Activated naive CD8-positive, alpha-beta T cell treated with anti-CD3 and anti-CD28 coated beads, Interleukin-2, amount 50 U/mL, for 24 hours (primary cell): ENCODE results near the gene IRX5.

ENCODE experiments used
- ATAC-seq: fragments of 150-1000 bp; cut with Tn5 transposase; one replicate; pipeline ENCODE4 v1.10.0; 2021
- DNase-seq: peaks from one replicate; pipeline ENCODE4 v3.0.0; 2021
- H3K27ac Mint-ChIP-seq: one replicate; pipeline ENCODE4 v1.8.0; 2021; ENCODE audit warnings: mild to moderate bottlenecking, mixed read lengths
- H3K27me3 Mint-ChIP-seq: one replicate; pipeline ENCODE4 v1.8.0; 2021; ENCODE audit warnings: mixed read lengths
- H3K36me3 Mint-ChIP-seq: one replicate; pipeline ENCODE4 v1.8.0; 2021; ENCODE audit warnings: low read depth, mixed read lengths
- H3K4me1 Mint-ChIP-seq: one replicate; pipeline ENCODE4 v1.8.0; 2021; ENCODE audit warnings: mixed read lengths
- H3K4me3 Mint-ChIP-seq: one replicate; pipeline ENCODE4 v1.8.0; 2021; ENCODE audit warnings: mild to moderate bottlenecking, moderate library complexity, mixed read lengths
- H3K9me3 Mint-ChIP-seq: one replicate; pipeline ENCODE4 v1.8.0; 2021; ENCODE audit warnings: mixed read lengths

The IRX5 gene

DNA sequence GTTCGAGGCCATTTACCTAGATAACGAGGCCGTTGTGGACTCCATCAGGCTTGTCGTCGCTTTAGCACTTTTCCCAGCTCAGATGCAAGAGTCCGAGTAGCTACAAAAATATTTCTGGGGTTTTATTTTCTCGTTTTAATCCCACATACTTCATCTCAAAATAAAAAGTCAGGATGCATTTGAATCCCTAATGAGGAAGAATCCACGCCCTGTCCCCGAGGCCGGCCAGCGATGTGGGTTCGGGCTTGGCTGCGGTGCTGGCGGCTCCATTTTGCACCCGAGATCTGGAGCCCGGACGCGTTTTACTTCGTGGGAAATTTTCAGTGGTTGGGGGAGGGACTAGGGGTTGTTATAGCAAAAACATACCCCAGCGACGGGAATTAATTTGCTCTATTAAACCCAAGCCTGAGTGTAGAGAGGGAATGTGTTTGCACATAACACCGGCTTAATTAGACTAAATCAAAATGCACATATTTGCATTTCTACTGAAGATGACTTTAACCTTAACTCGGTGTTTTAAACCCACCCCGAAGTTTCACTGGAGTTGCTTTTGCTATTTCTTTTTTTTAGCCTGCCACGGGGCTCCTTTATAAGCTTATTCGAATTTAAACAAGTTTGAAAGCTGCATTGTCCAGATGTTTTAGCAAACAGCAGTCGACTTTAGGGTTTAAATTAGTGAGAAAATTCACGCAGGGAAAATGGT is 4.8 kb downstream of the IRX5 start:
- no peak for ATAC-seq
- peaks cover 84% of the 10 kb centered on the region for H3K27me3 Mint-ChIP-seq
- H3K36me3 Mint-ChIP-seq, result no peaks in the 10 kb centered on the region
- DNase-seq, result no peak
- H3K4me3 Mint-ChIP-seq, result no peak overlapping the region
- H3K4me1 Mint-ChIP-seq, result peaks cover 25% of the 10 kb centered on the region
- H3K27ac Mint-ChIP-seq, result no peak overlapping the region
- H3K9me3 Mint-ChIP-seq, result no peaks in the 10 kb centered on the region

DNA sequence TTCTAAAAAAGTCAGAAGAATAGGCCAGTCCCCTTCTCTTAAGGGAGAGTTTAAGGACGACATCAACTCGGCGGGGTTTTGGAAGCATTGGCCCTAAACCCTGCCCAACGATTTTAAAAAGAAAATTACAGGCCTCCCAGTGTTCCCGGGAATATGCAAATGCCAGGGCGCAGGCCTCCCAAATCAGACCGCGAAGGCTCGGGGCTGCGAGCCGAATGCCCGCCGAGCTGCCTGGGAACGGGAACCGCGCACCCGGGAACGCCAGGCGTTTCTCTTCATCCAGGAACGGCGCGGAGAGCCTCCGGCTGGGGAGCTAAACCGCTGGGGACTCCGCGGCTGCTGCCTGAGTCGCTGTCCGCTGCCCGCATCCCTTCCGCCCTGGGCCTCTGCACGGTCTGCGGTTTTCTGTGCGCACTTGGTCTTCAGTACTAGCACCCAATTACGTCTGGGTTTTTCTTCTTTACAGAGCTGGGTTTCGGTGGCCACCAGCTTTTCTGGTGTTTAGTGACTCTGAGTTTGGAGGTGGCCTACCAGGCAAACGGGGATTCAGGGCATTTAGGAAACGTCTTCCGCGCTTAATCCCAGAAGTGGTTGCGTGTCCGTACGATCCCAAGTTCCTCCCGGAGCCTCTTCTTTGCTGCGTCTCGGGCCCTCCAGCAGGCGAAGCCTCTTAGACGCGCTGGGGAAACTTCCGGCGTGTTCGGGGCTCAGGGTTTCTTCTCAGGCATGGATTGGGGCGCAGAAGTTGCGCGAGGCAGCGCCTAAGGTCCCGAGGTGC is 5.7 kb downstream of the IRX5 start:
- Mint-ChIP-seq H3K9me3 (no peaks in the 10 kb centered on the region), H3K36me3 (no peaks in the 10 kb centered on the region), H3K4me3 (peak overlapping the region; percentile 42), H3K27ac (no peak overlapping the region), H3K4me1 (peaks cover 24% of the 10 kb centered on the region), H3K27me3 (peaks cover 90% of the 10 kb centered on the region)
- no peak for ATAC-seq
- DNase-seq, result no peak

DNA sequence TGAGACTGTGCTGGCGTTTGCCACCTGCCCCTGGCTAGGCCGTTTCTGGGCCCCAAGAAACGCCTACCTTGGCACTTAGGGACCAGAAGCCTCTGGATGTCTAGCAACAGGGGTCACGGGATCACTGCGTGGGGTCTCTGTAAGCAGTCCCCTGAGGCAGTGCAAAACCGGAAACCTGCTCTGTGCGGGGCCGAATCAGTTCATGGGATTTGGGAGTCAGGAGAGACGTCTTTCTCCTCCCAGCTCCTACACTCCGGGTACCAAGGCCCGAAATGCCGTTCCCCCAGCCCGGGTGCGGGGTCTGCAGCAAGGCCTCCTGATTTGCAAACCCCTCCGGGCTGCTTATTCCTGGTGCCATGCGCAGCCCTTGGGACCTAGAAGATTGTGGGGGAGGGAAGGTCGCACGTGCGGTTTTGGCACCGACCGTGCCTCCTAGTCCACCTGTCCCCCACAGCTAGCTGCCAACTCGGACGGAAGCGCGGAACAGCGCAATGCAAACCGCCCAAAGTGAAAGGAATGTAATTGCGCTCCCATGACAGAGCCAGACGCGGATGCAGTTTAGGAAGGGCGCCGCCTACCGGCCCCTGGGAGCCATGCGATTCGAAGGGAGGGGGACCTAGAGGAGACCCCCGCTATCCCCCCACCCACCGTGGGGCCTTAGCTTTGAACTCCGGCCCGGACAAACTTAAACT is 6.5 kb downstream of the IRX5 start:
- peaks cover 19% of the 10 kb centered on the region for H3K4me1 Mint-ChIP-seq
- no peak overlapping the region for H3K27ac Mint-ChIP-seq
- DNase-seq (no peak), ATAC-seq (no peak)
- no peaks in the 10 kb centered on the region for H3K36me3 Mint-ChIP-seq
- no peak overlapping the region for H3K4me3 Mint-ChIP-seq
- H3K9me3 Mint-ChIP-seq, result no peaks in the 10 kb centered on the region
- peaks cover 90% of the 10 kb centered on the region for H3K27me3 Mint-ChIP-seq

DNA sequence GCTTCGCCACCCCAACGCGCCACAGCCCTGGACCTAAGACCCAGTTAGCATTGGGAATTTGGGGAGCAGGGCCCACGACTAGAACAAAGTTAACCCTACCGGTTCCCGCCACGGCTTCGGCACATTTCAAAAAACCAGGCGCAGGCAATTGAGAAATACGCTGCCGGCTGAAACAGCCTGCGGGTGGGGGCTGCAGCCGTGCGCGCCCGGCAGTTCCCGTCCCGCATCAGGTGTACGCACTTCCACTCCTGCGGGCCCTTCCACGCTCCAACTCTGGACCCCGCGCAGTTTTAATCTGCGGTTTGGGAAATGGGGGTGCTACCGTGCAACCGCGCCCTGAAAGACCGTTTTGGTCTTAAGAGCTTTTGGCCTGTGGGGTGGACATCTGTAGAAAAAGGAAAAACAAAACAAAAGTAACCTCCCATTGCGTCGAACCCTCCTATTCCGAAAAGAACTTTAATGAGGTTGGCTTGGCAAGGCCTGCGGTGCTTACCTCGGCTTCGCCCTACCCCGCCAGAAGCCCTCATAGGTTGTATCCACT is 7.1 kb downstream of the IRX5 start:
- DNase-seq, result no peak
- Mint-ChIP-seq H3K27me3 (peaks cover 88% of the 10 kb centered on the region), H3K27ac (no peak overlapping the region), H3K4me1 (peaks cover 14% of the 10 kb centered on the region), H3K9me3 (no peaks in the 10 kb centered on the region), H3K4me3 (no peak overlapping the region), H3K36me3 (no peaks in the 10 kb centered on the region)
- ATAC-seq, result no peak

DNA sequence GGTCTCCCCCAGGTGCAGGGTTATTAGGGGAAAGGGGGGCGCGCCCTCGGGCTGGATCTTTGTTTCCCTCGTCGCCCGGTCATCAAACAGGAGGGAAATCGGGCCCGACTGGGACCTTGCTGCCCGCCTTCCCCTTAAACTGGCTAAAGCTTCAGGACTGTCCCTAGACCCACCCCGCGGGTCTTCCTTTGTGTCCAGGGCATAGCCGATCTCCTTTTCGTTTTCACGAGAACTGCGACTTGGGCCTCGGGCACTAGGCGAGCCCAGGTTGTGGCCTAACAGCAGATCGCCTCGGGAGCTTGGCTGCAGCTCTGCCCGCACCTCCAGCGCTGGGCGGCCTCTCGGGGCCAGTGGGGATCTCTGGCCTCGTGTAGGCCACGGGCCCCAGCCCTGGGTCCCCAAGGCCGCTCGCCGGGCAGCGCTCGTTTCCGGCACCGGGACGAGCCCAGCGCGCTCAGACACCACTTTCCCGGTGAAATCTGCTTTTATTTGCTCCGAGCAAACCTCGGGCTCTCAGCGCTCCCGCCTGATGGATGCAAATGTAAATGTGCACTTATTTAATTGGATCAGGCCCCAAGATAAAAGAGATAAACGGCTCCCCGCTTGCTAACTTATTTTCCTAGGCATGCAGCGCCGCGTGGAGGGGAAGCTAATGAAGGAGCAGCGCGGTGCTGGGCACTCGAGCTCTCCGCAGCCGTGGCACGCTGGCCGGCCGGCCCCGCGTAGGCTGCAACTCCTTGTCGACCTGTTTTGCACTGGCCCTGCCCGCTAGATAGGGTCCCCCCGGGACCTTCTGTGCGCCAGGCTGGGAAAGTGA is 7.8 kb downstream of the IRX5 start:
- Mint-ChIP-seq H3K4me3 (no peak overlapping the region), H3K27ac (no peak overlapping the region)
- no peak for DNase-seq

DNA sequence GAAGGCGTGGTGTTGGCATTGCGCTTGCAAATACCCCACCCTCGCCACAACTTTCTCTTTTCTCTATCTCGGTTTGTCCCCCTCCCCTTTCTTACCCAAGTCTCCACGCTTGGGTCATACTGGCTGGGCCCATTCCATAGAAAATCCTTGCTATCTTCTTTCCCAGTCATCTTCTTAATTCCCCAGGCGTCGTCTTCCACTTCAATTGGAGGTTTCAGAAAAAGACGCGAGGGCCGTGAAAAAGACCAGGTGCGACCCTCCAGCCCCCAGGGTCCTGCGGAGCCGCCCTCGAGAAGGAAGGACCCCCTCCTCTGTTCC is 8.3 kb downstream of the IRX5 start:
- no peak for DNase-seq

More for the DNA sequence above, 7.8 kb downstream of the IRX5 start:
- Mint-ChIP-seq H3K36me3 (no peaks in the 10 kb centered on the region), H3K4me1 (peaks cover 14% of the 10 kb centered on the region), H3K9me3 (no peaks in the 10 kb centered on the region), H3K27me3 (peaks cover 92% of the 10 kb centered on the region)
- no peak for ATAC-seq

DNA sequence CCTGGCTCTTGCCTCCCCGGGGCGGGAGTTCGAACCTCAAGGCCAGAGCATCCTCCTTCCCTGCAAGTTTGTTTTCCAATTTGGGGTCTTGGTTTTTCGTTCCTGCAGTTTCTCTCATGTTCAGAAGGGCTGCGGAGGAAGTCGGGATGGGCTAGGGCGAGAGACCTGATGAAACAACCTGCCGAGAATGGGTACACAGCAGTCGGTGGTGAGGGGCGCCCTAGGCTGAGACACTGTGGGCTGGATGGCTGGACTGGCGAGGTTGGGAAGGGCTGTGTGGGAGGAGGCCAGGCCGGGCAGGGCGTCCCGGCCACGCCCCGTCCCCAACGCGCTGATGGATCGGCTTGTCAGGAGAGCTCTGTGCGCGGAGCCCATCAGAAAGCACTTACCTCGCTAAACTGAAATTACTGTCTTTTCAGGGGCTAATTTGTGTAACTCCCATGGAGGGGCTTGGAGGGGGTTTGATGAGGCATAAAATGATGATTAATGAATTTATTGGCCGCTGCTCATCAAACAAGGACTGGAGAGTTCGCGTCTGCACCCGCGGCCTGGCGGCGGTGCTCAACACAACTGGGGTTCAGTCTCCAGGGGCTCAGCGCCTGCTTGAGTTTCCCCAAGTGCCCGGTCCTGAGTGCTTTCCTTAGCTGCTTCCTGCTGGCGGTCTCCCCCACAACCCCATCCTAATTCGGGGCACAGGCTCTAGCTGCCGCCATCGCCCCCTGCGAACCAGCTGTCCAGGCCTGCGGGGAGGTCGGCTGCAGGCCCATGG is 9.0 kb downstream of the IRX5 start:
- DNase-seq (no peak), ATAC-seq (no peak)
- Mint-ChIP-seq H3K4me3 (no peak overlapping the region), H3K27ac (no peak overlapping the region), H3K9me3 (no peaks in the 10 kb centered on the region), H3K36me3 (no peaks in the 10 kb centered on the region), H3K4me1 (peaks cover 14% of the 10 kb centered on the region), H3K27me3 (peaks cover 87% of the 10 kb centered on the region)

More for the DNA sequence above, 8.3 kb downstream of the IRX5 start:
- Mint-ChIP-seq H3K4me3 (no peak overlapping the region), H3K9me3 (no peaks in the 10 kb centered on the region), H3K27me3 (peaks cover 93% of the 10 kb centered on the region), H3K27ac (no peak overlapping the region), H3K36me3 (no peaks in the 10 kb centered on the region), H3K4me1 (peaks cover 14% of the 10 kb centered on the region)
- no peak for ATAC-seq

DNA sequence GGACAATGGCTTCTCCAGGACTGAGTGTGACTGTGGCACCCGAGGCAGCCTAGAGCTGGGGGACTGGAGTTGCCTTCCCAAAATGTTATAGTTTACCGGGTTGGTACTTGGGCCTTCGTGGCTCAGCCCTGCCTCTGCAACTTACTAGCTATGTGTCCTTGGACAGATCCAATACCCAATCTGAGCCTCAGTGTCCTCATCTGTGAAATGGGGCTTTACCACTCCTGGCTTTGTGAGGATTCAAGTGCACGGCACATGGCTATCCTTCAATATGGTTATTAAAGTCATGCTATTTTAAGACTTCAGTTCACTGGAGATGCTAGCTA is 9.6 kb downstream of the IRX5 start:
- Mint-ChIP-seq H3K4me1 (peaks cover 14% of the 10 kb centered on the region), H3K27me3 (peaks cover 84% of the 10 kb centered on the region), H3K9me3 (no peaks in the 10 kb centered on the region), H3K36me3 (no peaks in the 10 kb centered on the region), H3K27ac (no peak overlapping the region), H3K4me3 (no peak overlapping the region)
- peak; percentile 20 for ATAC-seq
- DNase-seq, result no peak

DNA sequence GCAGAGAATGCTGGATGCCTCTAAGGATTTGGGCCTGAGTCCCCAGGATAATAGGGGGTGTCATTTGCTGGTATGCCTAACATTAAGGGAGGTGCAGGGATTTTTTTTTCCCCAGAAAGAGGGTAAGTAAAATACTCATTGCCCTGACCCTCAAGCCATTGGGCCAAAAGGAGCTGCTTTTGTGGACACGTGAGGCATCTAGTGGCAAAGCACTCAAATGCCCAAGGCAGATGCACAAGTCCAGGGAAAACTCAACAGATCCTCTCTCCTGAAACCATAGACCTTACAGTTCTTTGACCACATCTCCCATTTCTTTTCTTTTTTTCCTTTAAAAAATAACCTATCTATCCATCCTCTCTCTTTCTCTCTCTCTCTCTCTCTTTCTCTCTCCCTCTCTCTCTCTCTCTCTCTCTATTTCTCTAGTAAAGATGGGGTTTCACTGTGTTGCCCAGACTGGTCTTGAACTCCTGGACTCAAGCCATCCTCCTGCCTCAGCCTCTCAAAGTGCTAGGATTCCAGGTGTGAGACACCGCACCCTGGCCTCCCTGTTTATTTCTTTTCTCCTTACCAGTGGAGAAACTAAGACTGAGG is 11.8 kb downstream of the IRX5 start:
- no peak for DNase-seq
- Mint-ChIP-seq H3K27ac (no peak overlapping the region), H3K4me3 (no peak overlapping the region), H3K4me1 (peaks cover 6% of the 10 kb centered on the region), H3K27me3 (peaks cover 74% of the 10 kb centered on the region), H3K9me3 (no peaks in the 10 kb centered on the region), H3K36me3 (no peaks in the 10 kb centered on the region)
- no peak for ATAC-seq

DNA sequence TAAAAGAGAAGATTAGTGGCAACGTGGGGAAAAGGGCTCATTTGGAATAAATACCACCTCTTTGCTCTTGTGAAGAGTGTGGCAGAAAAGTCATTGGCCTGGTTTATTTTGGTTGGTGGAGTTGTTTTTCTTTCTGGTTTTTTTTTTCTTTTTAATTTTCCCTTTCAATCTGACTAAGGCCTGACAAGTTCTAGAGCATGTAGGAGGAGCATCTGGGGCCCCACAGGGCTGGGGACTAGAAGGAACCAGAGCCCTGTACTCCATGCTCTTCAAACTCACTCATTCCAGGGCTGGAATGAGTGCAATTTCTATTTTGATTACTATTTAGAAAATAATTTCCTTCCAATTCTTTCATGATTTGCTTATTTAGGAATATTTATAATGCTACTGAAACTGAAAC is 13.3 kb downstream of the IRX5 start:
- ATAC-seq, result no peak
- Mint-ChIP-seq H3K27me3 (peaks cover 66% of the 10 kb centered on the region), H3K27ac (no peak overlapping the region), H3K9me3 (no peaks in the 10 kb centered on the region), H3K4me3 (no peak overlapping the region), H3K36me3 (no peaks in the 10 kb centered on the region), H3K4me1 (no peaks in the 10 kb centered on the region)
- no peak for DNase-seq

DNA sequence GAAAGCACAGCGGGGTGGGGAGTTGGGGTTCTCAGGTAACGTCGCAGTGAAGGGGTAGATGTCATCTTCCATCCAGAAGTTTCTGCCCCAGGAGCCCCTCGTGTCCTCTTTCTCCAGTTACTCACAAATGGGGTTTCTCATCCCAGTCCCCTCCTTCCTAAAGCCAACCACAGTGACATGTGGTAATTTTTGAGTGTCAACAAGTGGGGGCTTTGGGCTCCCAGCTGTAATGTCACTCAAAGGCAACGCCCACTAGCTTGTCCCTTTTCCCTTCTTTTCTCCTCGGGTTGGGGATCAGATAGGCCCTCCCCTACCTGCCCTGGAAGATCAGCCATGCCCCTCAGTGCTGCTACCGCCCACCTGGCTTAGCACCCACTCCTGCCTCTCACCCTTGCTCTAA is 14.4 kb downstream of the IRX5 start:
- Mint-ChIP-seq H3K4me3 (no peak overlapping the region), H3K4me1 (no peaks in the 10 kb centered on the region), H3K36me3 (no peaks in the 10 kb centered on the region), H3K27ac (no peak overlapping the region), H3K27me3 (peaks cover 59% of the 10 kb centered on the region), H3K9me3 (no peaks in the 10 kb centered on the region)
- DNase-seq (no peak), ATAC-seq (no peak)

DNA sequence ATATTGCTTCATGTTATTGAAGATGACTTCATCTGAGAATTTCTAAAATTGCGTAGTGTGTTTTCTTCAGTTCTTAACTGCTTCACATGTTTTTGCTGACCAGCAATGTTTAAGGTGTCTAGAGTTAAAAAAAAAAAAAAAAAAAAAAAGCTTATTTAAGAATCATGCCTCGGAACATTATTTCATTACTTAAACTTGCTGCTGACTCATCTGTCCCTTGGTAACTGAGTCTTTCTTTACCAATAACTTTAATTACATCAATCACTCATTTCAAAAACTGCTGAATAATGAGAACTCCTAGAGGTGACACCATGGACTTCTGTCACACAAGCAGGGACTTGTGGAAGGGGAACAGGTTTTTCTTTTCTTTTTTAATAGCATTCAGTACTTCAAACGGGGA is 16.2 kb downstream of the IRX5 start:
- no peak for DNase-seq
- ATAC-seq, result no peak
- Mint-ChIP-seq H3K9me3 (no peaks in the 10 kb centered on the region), H3K36me3 (no peaks in the 10 kb centered on the region), H3K4me3 (no peak overlapping the region), H3K4me1 (no peaks in the 10 kb centered on the region), H3K27ac (no peak overlapping the region), H3K27me3 (peaks cover 48% of the 10 kb centered on the region)

DNA sequence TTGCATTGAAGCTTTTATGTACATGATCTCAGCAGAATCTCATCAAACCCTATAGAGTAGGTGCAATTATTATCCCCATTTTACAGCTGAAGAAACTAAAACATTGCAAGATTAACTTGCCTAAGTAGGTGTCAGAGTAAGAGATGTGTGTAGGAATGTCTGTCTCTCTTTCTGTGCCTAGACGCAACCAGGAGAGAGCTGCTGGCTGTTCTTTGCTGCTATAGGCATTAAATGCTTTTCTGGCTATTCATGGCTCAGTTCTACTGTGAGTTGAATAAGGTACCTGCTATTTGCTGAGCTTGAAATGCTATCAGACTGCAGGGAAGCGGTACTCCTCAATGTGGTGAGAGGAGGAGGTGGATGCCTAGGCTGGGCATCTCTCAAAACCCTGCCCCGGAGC is 17.0 kb downstream of the IRX5 start:
- Mint-ChIP-seq H3K4me3 (no peak overlapping the region), H3K27ac (no peak overlapping the region), H3K27me3 (peaks cover 47% of the 10 kb centered on the region), H3K9me3 (no peaks in the 10 kb centered on the region), H3K36me3 (no peaks in the 10 kb centered on the region), H3K4me1 (no peaks in the 10 kb centered on the region)
- ATAC-seq (no peak), DNase-seq (no peak)
